Endothelial cell of umbilical vein (primary cell): ENCODE measurements around the gene ZNF341. TPM values are rescaled to one million over a fixed set of nuclear protein-coding genes. Genes with fewer than 3 reads are reported as not detected.

Experiments used
- BruUV-seq: library from RNA; stranded (reverse); fragments of 400-500 nt; replicated peaks from 2 replicates; lab custom pipeline; 2021; lab: Mats Ljungman, UMichigan
- CTCF ChIA-PET: fragments of 300-600, 350-600 bp; sonication (Branson Sonifier 250); formaldehyde crosslinking; loops from one replicate; lab custom pipeline; 2021; ENCODE audit warnings: antibody characterized with exemption, inconsistent platforms; lab: Charles Lee
- POLR2A ChIA-PET: fragments of 300-600, 350-600 bp; sonication (Branson Sonifier 250); formaldehyde crosslinking; loops from one replicate; lab custom pipeline; 2021; ENCODE audit warnings: antibody characterized with exemption, inconsistent platforms; lab: Charles Lee
- DNase-seq: peaks from one replicate; pipeline ENCODE4 v3.0.0-alpha.2; 2011; ENCODE audit warnings: low read depth, low spot score
- FAIRE-seq: peaks from 2 replicates; lab custom pipeline; 2011; peaks lifted over from hg19 to GRCh38; lab: Jason Lieb, UNC
- H2AFZ ChIP-seq: 2 replicates; pipeline ENCODE4 v1.6.0; 2012; ENCODE audit warnings: low read depth, low read length, control low read depth, inconsistent platforms
- H3K27ac ChIP-seq: 2 replicates; pipeline ENCODE4 v1.5.1; 2011; ENCODE audit warnings: low read depth, mild to moderate bottlenecking, control low read depth, low read length, moderate library complexity; ENCODE audit not compliant: insufficient read depth
- H3K27me3 ChIP-seq, 2 experiments: 2 replicates each; pipeline versions ENCODE4 v1.6.0 to v1.6.1; 2011; ENCODE audit warnings: low read length in 2 of 2, mixed read lengths in 1 of 2; ENCODE audit not compliant: control insufficient read depth in 2 of 2, insufficient read depth in 2 of 2
- H3K36me3 ChIP-seq, 2 experiments: 2 replicates in 1 of 2; 3 replicates in 1 of 2; pipeline ENCODE4 v1.5.1; 2011; ENCODE audit warnings: low read length in 2 of 2, mild to moderate bottlenecking in 1 of 2, moderate library complexity in 1 of 2; ENCODE audit not compliant: control insufficient read depth in 2 of 2, insufficient read depth in 2 of 2; ENCODE audit errors: extremely low read depth in 1 of 2
- H3K4me1 ChIP-seq: 3 replicates; pipeline ENCODE4 v1.5.1; 2011; ENCODE audit warnings: mild to moderate bottlenecking, low read length; ENCODE audit not compliant: control insufficient read depth, insufficient read depth; ENCODE audit errors: extremely low read depth
- H3K4me2 ChIP-seq: 2 replicates; pipeline ENCODE4 v1.6.1; 2011; ENCODE audit warnings: low read length, control low read depth, mixed read lengths; ENCODE audit not compliant: insufficient read depth
- H3K4me3 ChIP-seq, 3 experiments: fragments of 200-600 bp in 1 of 3; sonication (generic), shearing (Covaris generic) in 1 of 3; replicated peaks in 1 of 3; 2 replicates each; pipeline ENCODE4 v1.5.1; 2011 to 2016; ENCODE audit warnings: control low read depth in 3 of 3, low read length in 3 of 3, mild to moderate bottlenecking in 2 of 3, inconsistent platforms in 1 of 3, low read depth in 1 of 3, moderate library complexity in 1 of 3; ENCODE audit not compliant: insufficient read depth in 1 of 3
- H3K79me2 ChIP-seq: 2 replicates; pipeline ENCODE4 v1.6.0; 2012; ENCODE audit warnings: low read length, inconsistent platforms; ENCODE audit not compliant: control insufficient read depth, insufficient read depth
- H3K9ac ChIP-seq: replicated peaks from 2 replicates; pipeline ENCODE3; 2011; ENCODE audit warnings: low read length, control low read depth; ENCODE audit not compliant: insufficient read depth; ENCODE audit errors: extremely low read depth
- H3K9me1 ChIP-seq: replicated peaks from 3 replicates; pipeline ENCODE4 v1.6.0; 2011; ENCODE audit warnings: mild to moderate bottlenecking, low read length; ENCODE audit not compliant: control insufficient read depth, insufficient read depth; ENCODE audit errors: extremely low read depth
- H3K9me3 ChIP-seq: replicated peaks from 2 replicates; pipeline ENCODE4 v1.5.1; 2012; ENCODE audit warnings: low read length, inconsistent platforms; ENCODE audit not compliant: control insufficient read depth, insufficient read depth
- H4K20me1 ChIP-seq: replicated peaks from 2 replicates; pipeline ENCODE3; 2011; ENCODE audit warnings: mild to moderate bottlenecking, low read length; ENCODE audit not compliant: control insufficient read depth, insufficient read depth; ENCODE audit errors: extremely low read depth
- CTCF ChIP-seq, 2 donors: IDR thresholded peaks; 1 replicate in 1 of 2; 2 replicates in 1 of 2; pipeline ENCODE4 v1.5.1; 2011; ENCODE audit warnings: low read length in 2 of 2, mild to moderate bottlenecking in 2 of 2, moderate library complexity in 2 of 2, control low read depth in 1 of 2, inconsistent platforms in 1 of 2, low read depth in 1 of 2; ENCODE audit not compliant: insufficient read depth in 1 of 2; ENCODE audit errors: extremely low read depth in 1 of 2
- EZH2 ChIP-seq: IDR thresholded peaks from 2 replicates; pipeline ENCODE4 v1.6.1; 2012; ENCODE audit warnings: borderline replicate concordance, low read depth, mild to moderate bottlenecking, moderate library complexity, low read length, inconsistent platforms; ENCODE audit not compliant: severe bottlenecking
- GATA2 ChIP-seq: IDR thresholded peaks from 2 replicates; pipeline ENCODE4 v1.7.0; 2011; ENCODE audit warnings: low read depth, mild to moderate bottlenecking, moderate library complexity, mixed read lengths, low read length; ENCODE audit not compliant: insufficient read length, insufficient read depth
- JUN ChIP-seq: IDR thresholded peaks from 2 replicates; pipeline ENCODE4 v1.6.1; 2011; ENCODE audit warnings: borderline replicate concordance, low read depth; ENCODE audit not compliant: insufficient read length, insufficient read depth
- MAX ChIP-seq: IDR thresholded peaks from 2 replicates; pipeline ENCODE4 v1.6.1; 2011; ENCODE audit not compliant: insufficient read depth, insufficient read length
- MYC ChIP-seq: IDR thresholded peaks from one replicate; pipeline ENCODE4 v1.6.1; 2011; ENCODE audit warnings: mild to moderate bottlenecking, low read depth, low read length
- POLR2A ChIP-seq: IDR thresholded peaks from 2 replicates; pipeline ENCODE4 v1.6.1; 2012; ENCODE audit warnings: low read depth, mild to moderate bottlenecking, control low read depth, low read length
- POLR2AphosphoS5 ChIP-seq: IDR thresholded peaks from 2 replicates; pipeline ENCODE4 v1.6.1; 2012; ENCODE audit warnings: low read depth, mild to moderate bottlenecking, control low read depth, low read length, moderate library complexity; ENCODE audit not compliant: insufficient read depth
- dilution Hi-C: fragments of 300-500 bp; cut with MboI; formaldehyde crosslinking; loops from one replicate; pipeline ENCODE4 v1.15.0; 2019; ENCODE audit warnings: low sequenced_read_pairs; ENCODE audit not compliant: extremely low pct_ligation_motif_present
- intact Hi-C: fragments of 100-400 bp; cut with micrococcal nuclease; formaldehyde crosslinking; loops from one replicate; pipeline ENCODE4 v1.10.0; 2022
- polyA plus RNA-seq, 4 experiments: library from polyadenylated mRNA; depleted of rRNA in 3 of 4; stranded (reverse) in 3 of 4; unstranded in 1 of 4; fragments of >200 nt; gene quantifications; 2 replicates each; pipeline versions ENCODE4 v1.2.1 to v1.2.3, GENCODE V29; 2011 to 2012; ENCODE audit warnings: missing spikeins in 1 of 4
- total RNA-seq: library from RNA; stranded (reverse); gene quantifications from 2 replicates; pipeline ENCODE4 v1.2.3, GENCODE V29; 2021

The ZNF341 gene
- total and polyA plus RNA-seq, 2 donors (not counting 3 experiments of a cell fraction or from before 2014, with no cell fraction given), result 4.9 TPM

- ChIA-PET CTCF (interaction anchor here (1.0 to 1.5 kb wide), 3 partner anchors 18 to 101 kb away, joined by 3 to 7 read pairs (median 4); no protein-coding TSS in a partner anchor), POLR2A (no interaction called here)
- Histone ChIP-seq H3K27ac (peak within 1 kb of the TSS; percentile 15), H3K79me2 (peaks cover 26% of the 10 kb centered on the region), H2AFZ (peak within 1 kb of the TSS; percentile 89), H3K4me1 (peaks cover 36% of the 10 kb centered on the region), H3K9me1 (no peaks in the 10 kb centered on the region), H3K4me2 (peak within 1 kb of the TSS; percentile 70), H3K36me3 (no peaks in the 10 kb centered on the region), H3K27me3 (no peaks in the 10 kb centered on the region), H4K20me1 (no peaks in the 10 kb centered on the region), H3K9ac (peak within 1 kb of the TSS; percentile 68), H3K9me3 (no peaks in the 10 kb centered on the region), H3K4me3 (peak within 1 kb of the TSS; percentile 4 to 50 (median 11))
- no TSS peak for BruUV-seq
- dilution Hi-C loops, result no loop called here
- intact Hi-C loops, result loop anchor here (1.0 to 5.0 kb wide), 4 partner anchors 20 to 125 kb away; partner anchors contain the start of genes ACTL10, CHMP4B and ZNF341
- peak in 1 of 2 donors; percentile 30 for TF ChIP-seq CTCF (IDR thresholded peaks at IDR 0.05; ENCODE audit: extremely low read depth in 1 of 2, insufficient read depth in 1 of 2, low read depth in 1 of 2, low read length in 2 of 2)
- no peak for TF ChIP-seq MAX
- peak; percentile 31 for TF ChIP-seq POLR2AphosphoS5
- no peak for TF ChIP-seq JUN
- no peak for TF ChIP-seq MYC
- no peak for TF ChIP-seq GATA2
- no peak for TF ChIP-seq EZH2
- TF ChIP-seq POLR2A, result no peak
- DNase-seq (peak; percentile 95), FAIRE-seq (peak; percentile 92)
Observed at GRCh38 chr20:33686100-33686983, 45.5 kb upstream of the ZNF341 start, which contains the start of gene E2F1. Gene E2F1 (minus strand): TSS chr20:33686385. CDS start chr20:33686264, 121 bp downstream.
